GM21737 (cell line): Measurements from ENCODE around the gene ABHD17C.

Experiments
- ATAC-seq: cut with Tn5 transposase; IDR thresholded peaks from one replicate; pipeline ENCODE4 v1.9.1; 2021; ENCODE audit warnings: mild to moderate bottlenecking, moderate library complexity; ENCODE audit not compliant: unreplicated experiment

ABHD17C gene

DNA sequence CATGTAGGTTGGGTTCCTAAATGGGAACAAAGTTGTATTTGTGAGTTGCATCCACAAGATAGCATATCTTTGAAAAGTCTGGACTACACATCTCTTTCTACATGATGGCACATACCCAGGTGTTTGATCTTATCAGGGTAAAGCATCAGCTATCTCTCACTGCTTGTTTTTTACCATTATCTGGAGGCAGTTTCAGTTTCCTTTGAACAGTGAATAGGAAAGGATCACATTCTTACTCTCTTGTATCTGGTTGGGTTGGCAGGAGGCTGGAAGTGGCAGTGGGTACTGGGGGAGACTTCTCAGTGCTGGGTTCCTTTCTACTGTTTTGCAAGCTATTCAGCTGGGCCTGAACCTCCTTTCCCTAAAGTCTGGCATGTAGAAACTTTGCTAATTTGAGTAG, 88.2 kb downstream of the ABHD17C start:
- no peak for ATAC-seq

DNA sequence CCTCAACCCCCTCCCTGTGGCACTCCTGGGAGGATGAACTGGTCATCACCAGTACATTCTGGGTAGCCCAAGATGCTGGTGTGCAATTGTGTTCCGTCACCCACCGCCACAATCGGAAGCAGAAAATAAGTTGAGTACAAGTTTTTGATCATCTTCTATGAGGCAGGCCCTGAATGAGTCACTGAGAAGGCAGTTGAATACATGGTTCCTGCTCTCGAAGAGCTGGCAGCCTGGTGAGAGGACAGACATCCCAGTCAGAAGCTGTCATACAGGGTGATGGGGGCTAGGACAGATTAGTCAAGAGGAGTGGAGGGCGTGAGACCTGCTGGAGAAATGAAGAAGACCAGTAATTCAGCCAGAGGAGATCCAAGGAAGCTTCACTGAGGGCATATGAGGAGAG, 90.2 kb downstream of the ABHD17C start:
- ATAC-seq: no peak

GRCh38 chr15:80785811-80786354, 90.8 kb downstream of the ABHD17C start:
- ATAC-seq: no peak

DNA sequence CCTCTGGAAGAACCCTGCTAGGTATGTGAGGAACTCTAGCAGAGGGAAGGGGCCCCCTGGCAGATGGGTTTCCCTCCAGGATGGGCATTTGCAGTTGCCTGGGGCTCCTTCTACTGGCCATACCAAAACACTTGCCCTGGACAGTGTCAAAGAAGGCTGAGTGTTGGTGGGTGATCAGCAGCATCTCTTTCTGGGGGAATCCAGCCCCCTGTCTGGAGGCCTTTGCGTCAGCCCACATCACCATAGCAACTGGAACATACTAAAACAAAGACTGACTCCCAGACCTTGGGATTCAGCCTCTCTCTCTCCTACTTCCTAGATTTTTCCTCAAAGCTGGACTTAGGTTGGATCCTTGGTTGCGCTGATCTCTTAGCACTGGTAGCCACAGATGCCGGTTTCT, 92.2 kb downstream of the ABHD17C start:
- no peak for ATAC-seq

DNA sequence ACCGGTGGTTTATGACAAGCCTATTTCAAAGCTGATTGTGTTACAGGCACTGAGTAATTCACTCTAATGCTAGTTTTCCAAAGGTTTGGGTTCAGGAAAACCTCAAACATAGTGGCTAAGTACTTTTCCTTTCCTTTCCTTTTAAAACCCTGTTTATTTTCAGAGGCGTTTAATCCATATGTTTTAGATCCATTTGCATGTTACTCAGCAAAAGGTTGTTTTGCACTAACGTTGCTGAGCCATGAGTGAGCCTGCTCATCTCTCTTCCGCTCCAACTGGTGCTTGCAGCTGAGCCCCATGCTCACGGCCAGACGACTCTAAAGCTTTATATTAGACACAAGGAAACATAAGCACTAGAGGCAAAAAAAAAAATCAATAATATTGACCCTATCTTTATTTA, 93.4 kb downstream of the ABHD17C start:
- no peak for ATAC-seq

- ATAC-seq: no peak
Observed at GRCh38 chr15:80789296-80789695, 94.2 kb downstream of the ABHD17C start.

DNA sequence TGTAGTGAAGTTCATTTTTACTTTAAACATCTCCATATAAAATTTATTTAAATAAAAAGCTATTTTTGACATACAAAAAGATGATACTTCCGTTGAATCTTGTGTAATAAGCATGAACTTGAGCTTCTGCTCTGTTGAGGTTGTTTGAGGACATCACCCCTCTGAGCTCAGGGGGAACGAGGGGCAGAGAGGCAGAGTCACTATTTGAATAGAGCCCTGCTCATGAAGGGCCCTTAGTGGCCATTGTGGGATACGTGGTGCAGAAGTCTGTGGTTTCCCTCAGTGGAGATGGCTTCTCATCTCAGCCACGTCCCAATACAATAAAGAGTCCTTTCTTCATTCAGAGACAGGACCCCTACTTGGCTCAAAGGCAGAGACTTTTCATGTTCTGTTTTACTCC, 94.7 kb downstream of the ABHD17C start:
- ATAC-seq: no peak

DNA sequence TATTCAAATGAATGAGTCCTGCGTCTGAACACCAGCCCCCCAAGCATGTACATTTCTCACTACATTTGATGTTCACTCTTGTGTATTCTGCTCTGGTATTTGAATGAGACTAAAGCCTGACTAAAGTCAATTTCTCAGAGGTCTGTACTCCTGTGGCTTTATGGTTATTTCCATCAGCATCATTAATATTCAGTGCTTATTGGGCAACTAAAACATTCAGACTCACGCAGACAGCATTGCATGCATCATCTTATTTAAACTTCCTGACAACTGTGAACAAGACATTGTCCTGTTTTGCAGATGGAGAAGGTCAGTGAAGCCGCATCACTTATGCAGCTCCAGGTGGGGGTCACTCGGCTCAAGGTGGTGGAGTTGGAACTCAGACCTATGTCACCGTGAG, 95.1 kb downstream of the ABHD17C start:
- no peak for ATAC-seq

- ATAC-seq: no peak
Observed at GRCh38 chr15:80791004-80791403, 95.9 kb downstream of the ABHD17C start.

GRCh38 chr15:80796407-80796806, 101.3 kb downstream of the ABHD17C start:
- ATAC-seq: no peak

- no peak for ATAC-seq
Observed at GRCh38 chr15:80798911-80799310, 103.8 kb downstream of the ABHD17C start.

GRCh38 chr15:80800067-80800466, 105.0 kb downstream of the ABHD17C start:
- ATAC-seq: no peak

- ATAC-seq: no peak
Observed at GRCh38 chr15:80801891-80802680, 107.0 kb downstream of the ABHD17C start.

- no peak for ATAC-seq
Observed at GRCh38 chr15:80803580-80804525, 108.7 kb downstream of the ABHD17C start.

DNA sequence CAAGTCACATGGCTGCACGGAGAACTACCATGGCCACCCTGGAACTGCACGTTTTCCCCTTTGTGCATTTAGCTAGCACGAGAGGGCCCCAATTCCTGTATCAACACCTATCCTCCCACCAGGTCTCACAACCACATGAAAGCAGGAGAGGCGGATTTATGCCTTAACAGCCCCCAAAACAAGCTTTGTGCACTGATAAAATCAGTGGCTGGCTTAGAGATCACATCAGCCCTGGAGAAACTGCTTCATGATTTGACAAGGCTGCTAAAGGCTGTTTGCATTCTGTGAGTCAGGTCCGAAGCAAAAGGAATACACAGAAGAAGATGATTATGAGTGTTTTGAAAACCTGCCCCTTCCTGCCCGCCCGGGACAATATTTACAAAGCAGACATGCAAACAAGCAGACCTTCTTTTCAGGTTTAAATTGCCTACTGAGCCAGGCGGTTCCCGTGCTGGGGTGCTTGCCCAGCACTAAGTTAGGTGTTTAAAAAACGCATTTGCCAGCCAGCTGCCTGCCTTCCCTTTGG, 109.9 kb downstream of the ABHD17C start:
- ATAC-seq: no peak
